ACHN (cell line): ENCODE results near the gene GOLM1.

ENCODE experiments used
- DNase-seq: peaks from one replicate; pipeline ENCODE4 v3.0.0-alpha.2; 2015
- in situ Hi-C: cut with HindIII; loops from 2 replicates; pipeline ENCODE4 v1.10.0; 2017; ENCODE audit warnings: low sequenced_read_pairs, low pct_ligation_motif_present, low pct_unique_long_range_greater_than_20kb

Gene GOLM1

GRCh38 chr9:86096386-86096785 lies 3.0 kb downstream of the GOLM1 start:
- DNase-seq = peak; percentile 22
- in situ Hi-C loops = no loop called here

DNA sequence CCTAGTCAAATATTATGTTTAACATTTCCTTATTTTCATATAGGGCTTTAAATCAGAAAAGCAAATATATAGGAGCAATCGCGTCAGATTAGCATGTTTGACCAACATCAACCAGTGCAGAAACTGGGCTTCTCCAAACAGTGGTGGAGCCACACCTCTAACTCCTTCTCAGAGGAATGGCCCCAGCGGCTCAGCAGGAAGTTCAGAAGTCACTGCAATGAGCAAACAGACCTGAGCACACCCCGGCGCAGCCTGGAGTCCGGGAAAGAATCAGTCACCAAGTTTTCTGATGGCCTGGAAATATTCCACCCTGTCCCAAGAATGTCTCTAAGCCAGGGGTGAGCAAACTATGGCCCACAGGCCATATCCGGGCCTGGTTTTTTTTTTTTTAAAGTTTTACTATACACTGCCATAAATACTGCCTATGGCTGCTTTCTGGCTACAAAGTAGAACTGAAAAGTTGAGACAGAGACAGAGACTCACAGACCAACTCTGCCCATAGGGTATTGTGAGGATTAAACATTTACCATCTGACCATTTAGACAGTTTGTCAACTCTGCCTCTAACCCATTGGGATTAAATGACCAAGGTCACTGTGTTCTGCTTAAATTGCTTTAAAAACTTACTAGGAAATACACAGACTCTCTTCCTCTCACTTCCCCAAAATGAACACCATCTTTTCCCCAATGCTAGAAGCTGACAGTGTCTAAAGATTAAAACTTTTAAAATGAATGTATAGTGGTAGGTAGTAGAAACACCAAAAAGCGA lies 5.4 kb downstream of the GOLM1 start:
- in situ Hi-C loops = no loop called here
- DNase-seq = no peak

DNA sequence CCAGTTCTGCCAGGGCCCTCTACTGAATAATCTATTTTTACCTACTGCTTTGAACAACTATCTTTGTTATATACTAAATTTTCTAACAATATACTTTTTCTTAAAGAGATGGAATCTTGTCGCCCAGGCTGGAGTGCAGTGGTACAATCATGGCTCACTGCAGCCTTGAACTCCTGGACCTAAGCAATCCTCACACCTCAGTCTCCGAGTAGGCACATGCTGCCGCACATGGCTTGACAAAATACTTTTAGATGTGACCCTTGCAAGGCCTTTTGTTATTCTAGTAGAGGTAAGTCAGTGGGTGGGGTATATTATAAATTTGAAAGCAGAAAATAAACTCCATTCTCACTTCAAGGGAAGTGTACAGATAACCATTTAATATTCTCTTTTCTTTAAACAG lies 7.9 kb downstream of the GOLM1 start:
- DNase-seq = no peak
- in situ Hi-C loops = no loop called here

DNA sequence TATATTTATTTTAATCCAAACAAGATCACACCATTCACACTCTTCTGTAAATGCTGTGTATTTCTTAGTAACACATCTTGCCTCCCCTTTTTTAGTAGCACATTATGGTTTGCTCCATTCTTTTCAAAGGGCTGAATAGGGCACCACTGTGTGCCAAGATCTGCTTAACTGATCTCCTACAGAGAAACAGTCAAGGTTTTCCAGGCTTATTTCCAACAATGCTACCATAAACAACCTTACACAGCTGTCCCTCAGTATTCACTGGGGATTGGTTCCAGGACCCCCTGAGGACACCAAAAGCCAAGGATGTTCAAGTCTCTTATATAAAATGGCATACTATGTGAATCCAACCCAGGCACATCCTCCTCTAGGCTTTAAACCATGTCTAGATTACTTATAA lies 16.5 kb downstream of the GOLM1 start:
- DNase-seq = no peak
- in situ Hi-C loops = no loop called here

GRCh38 chr9:86079865-86080469 lies 19.4 kb downstream of the GOLM1 start:
- in situ Hi-C loops = no loop called here
- peak; percentile 25 for DNase-seq

GRCh38 chr9:86079421-86079831 lies 19.9 kb downstream of the GOLM1 start:
- peak; percentile 53 for DNase-seq
- in situ Hi-C loops = no loop called here

DNA sequence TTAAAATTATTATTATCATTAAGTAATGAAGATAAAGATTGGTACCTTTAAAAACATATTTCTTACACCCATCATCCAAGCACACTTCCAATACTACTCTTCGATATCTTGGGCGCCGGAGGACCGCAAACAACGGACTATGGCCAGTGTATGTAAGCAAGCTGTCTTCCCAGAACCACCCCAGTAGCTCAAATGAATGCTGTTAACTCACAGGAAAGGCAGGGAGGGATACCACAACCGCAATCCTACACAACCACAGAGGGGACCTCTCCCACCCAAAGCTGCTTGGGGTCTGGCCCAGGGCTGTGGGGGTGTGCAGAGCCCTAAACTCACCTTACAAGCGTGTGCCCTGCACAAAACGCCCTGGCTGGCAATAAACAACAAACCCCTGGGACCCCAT lies 20.6 kb downstream of the GOLM1 start:
- no peak for DNase-seq
- in situ Hi-C loops = no loop called here

GRCh38 chr9:86077276-86077675 lies 22.1 kb downstream of the GOLM1 start:
- no peak for DNase-seq
- in situ Hi-C loops = no loop called here

- in situ Hi-C loops = no loop called here
These were observed 23.9 kb downstream of the GOLM1 start for GRCh38 chr9:86075132-86076109.

GRCh38 chr9:86073839-86074238 lies 25.5 kb downstream of the GOLM1 start:
- no peak for DNase-seq
- in situ Hi-C loops = no loop called here

More at GRCh38 chr9:86075132-86076109, 23.9 kb downstream of the GOLM1 start:
- DNase-seq = no peak

DNA sequence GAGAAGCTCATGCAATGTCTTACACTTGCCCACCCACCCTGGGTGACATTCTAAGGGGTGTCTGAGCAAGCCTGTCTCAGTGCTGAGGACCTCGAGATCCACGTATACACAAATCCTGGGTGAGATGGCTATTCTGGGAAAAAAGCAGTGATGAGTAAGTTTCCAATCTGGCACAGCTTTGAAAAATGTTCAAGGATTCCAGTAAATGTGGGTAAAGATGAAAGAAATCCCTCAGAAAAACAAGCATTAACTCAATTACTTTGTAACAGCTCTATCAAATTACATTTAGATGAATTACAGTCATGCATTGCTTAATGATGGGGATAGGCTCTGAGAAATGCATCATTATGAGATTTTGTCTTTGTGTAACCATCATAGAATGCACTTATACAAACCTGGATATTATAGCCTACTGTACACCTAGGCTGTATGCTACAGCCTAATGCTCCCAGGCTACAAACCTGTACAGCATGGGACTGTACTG lies 26.9 kb downstream of the GOLM1 start:
- in situ Hi-C loops = no loop called here
- DNase-seq = no peak

DNA sequence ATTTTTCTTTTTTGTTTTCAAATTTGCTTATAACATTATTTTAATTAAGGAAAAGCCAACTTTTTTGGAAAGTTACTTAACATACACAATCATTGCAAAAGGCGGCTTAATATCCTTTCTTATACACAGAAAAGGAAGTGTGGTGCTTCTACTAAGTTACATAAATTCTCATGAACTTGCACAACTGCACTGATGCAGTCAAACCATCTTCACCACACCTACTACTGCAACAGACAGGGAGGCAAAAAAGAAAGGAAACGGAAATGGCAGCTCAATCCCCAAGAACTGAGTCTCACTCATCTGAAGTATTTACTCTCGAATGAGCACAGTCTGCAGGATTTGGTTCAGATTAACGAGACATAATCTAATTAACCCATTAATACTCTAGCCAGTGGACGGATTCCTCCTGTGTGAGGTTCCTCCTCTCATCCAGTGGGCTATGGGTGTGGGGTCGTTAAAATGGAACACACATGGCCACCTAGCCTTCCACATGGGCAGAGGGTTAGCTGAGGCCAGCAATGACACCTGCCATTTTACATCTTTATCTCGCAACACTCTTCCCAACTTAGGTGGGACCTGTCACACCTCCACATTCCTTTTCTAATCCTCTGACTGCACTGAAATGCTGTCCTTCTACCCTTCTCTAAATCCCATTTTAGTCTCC lies 30.0 kb downstream of the GOLM1 start:
- in situ Hi-C loops = no loop called here
- no peak for DNase-seq

- in situ Hi-C loops = no loop called here
- DNase-seq = no peak
These were observed 35.1 kb downstream of the GOLM1 start for GRCh38 chr9:86064220-86064619.

GRCh38 chr9:86062845-86063693 lies 36.3 kb downstream of the GOLM1 start:
- DNase-seq = no peak
- in situ Hi-C loops = no loop called here

DNA sequence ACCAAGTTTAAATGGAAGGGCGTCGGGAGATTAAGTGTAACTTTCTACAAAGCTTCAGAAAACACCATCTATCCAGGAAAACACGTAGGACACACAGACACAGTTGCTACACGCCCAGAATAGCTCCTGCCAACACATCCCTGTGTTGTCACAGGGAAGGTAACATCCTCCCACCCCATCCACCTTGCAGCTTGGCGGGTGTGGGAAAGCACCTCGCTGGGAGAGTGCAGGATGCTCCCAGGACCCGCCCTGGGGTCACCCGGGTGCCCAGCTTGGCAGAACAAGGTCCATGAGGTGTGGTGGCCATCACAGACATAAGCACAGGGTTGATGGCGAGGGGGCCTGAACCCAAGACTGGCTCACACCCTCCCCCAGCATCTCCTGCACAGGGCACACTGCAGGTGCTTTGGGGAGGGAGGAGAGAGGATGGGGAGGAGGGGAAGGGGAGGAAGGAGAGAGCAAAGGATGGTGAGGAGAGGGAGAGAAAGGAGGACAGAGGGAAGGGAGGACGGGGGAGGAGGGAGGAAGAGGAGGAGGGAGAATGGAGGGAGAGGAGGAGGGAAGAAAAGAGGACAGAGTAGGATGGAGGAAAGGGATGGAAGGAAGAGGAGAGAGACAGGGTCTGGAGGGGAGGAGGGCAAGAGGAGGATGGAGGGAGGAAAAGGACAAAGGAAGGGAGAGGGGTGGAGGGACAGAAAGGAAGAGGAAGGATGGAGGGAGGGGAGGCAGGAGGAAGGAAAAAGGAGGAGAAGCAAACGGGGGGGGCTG lies 37.2 kb downstream of the GOLM1 start:
- no peak for DNase-seq
- in situ Hi-C loops = no loop called here

DNA sequence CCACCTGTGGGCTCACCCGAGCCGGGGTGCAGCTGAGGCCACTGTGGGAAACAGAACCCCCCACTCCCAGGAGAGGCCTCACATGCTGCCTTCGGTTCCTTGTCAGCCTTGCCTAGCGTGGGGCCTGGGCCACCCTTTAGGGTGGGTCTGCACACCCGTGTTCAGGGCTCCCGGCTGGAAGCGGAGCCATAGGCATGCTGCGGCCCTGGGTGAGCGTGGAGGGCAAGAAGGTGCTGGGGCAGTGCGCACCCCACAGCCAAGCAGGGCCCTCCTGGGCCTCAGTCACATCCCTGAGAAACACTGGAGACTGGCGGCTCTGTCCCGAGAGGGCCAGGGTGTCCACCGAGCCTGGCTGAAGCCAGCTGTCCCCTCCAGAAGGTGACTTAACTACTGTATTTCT lies 41.9 kb downstream of the GOLM1 start:
- in situ Hi-C loops = no loop called here

DNA sequence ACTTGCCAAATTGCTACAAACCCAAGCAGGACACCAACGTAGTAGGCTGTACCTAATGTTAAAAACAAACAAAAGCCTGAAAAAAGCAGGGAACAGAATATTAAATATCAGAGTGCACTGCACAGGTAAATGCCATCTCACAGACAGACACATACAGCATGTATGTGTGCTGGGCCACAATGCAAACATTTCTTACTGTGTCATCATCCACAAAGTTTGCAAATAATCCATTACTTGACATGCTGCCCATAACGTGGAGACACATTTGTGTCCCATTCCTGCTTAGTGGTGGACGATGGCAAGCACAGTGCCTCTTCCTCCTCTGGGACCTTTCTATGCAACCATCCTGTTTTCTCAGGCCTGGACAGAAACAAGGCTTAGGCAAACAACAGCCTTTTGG lies 44.7 kb downstream of the GOLM1 start:
- in situ Hi-C loops = no loop called here
- no peak for DNase-seq

More for the DNA sequence above, 41.9 kb downstream of the GOLM1 start:
- DNase-seq = no peak
